HFFc6 (cell line): ENCODE data around the gene GSK3B. TPM values are rescaled to one million over a fixed set of nuclear protein-coding genes. Genes with fewer than 3 reads are reported as not detected.

Source experiments
- DNase-seq: peaks from one replicate; pipeline ENCODE4 v3.0.0-alpha.2; 2018
- H3K27ac Mint-ChIP-seq: 2 replicates; pipeline ENCODE4 v1.8.0; 2020; ENCODE audit warnings: mild to moderate bottlenecking, mixed read lengths
- H3K27me3 Mint-ChIP-seq: 2 replicates; pipeline ENCODE4 v1.8.0; 2021; ENCODE audit warnings: mild to moderate bottlenecking, moderate library complexity, mixed read lengths; ENCODE audit not compliant: insufficient read depth
- H3K36me3 Mint-ChIP-seq: 2 replicates; pipeline ENCODE4 v1.8.0; 2021; ENCODE audit warnings: low read depth, mixed read lengths
- H3K4me1 Mint-ChIP-seq: 2 replicates; pipeline ENCODE4 v1.8.0; 2020; ENCODE audit warnings: low read depth, mixed read lengths
- H3K4me3 Mint-ChIP-seq: 2 replicates; pipeline ENCODE4 v1.8.0; 2020; ENCODE audit warnings: mild to moderate bottlenecking, moderate library complexity, mixed read lengths
- H3K9me3 Mint-ChIP-seq: 2 replicates; pipeline ENCODE4 v1.8.0; 2020; ENCODE audit warnings: mild to moderate bottlenecking, mixed read lengths
- CTCF ChIP-seq: fragments of 200-600 bp; sonication (generic); IDR thresholded peaks from 2 replicates; pipeline ENCODE4 v1.5.0; 2021; ENCODE audit warnings: antibody characterized with exemption, mild to moderate bottlenecking
- total RNA-seq, 6 experiments: library from RNA; stranded (reverse); fragmentation: NEBNext Ultra II Directional; extraction: Animal tissue kit (Norgen Biotek cat#: 25700); gene quantifications; 2 replicates in 1 of 6; 3 replicates in 5 of 6; pipeline ENCODE4 v1.2.3, GENCODE V29; 2021

GSK3B gene
- total RNA-seq, 6 experiments from 2014 or later = 42.9 to 52.8 (median 49.6) TPM

GRCh38 chr3:119778811-119779210 is 315.4 kb downstream of the GSK3B start:
- peaks cover 4% of the 10 kb centered on the region; the same call in 1 of the 2 replicates for H3K27me3 Mint-ChIP-seq
- TF ChIP-seq CTCF = no peak
- H3K27ac Mint-ChIP-seq = no peak overlapping the region
- no peaks in the 10 kb centered on the region for H3K4me1 Mint-ChIP-seq
- no peak overlapping the region for H3K4me3 Mint-ChIP-seq
- no peak for DNase-seq
- H3K36me3 Mint-ChIP-seq = peaks cover 7% of the 10 kb centered on the region
- peaks cover 11% of the 10 kb centered on the region for H3K9me3 Mint-ChIP-seq

- peaks cover 7% of the 10 kb centered on the region for H3K36me3 Mint-ChIP-seq
- H3K27me3 Mint-ChIP-seq = peaks cover 8% of the 10 kb centered on the region; the same call in 1 of the 2 replicates
- H3K9me3 Mint-ChIP-seq = peaks cover 11% of the 10 kb centered on the region
- H3K27ac Mint-ChIP-seq = no peak overlapping the region
- H3K4me1 Mint-ChIP-seq = no peaks in the 10 kb centered on the region
- H3K4me3 Mint-ChIP-seq = no peak overlapping the region
- TF ChIP-seq CTCF = no peak
- DNase-seq = no peak
These were observed 316.1 kb downstream of the GSK3B start for GRCh38 chr3:119778176-119778575.

GRCh38 chr3:119776304-119776703 is 317.9 kb downstream of the GSK3B start:
- peaks cover 14% of the 10 kb centered on the region; the same call in 1 of the 2 replicates for H3K27me3 Mint-ChIP-seq
- DNase-seq = no peak
- no peak overlapping the region for H3K4me3 Mint-ChIP-seq
- H3K9me3 Mint-ChIP-seq = peaks cover 11% of the 10 kb centered on the region
- H3K27ac Mint-ChIP-seq = no peak overlapping the region
- no peaks in the 10 kb centered on the region for H3K4me1 Mint-ChIP-seq
- no peak for TF ChIP-seq CTCF
- H3K36me3 Mint-ChIP-seq = peaks cover 7% of the 10 kb centered on the region

- no peak for TF ChIP-seq CTCF
- Mint-ChIP-seq H3K36me3 (peaks cover 7% of the 10 kb centered on the region), H3K9me3 (peaks cover 11% of the 10 kb centered on the region), H3K4me1 (no peaks in the 10 kb centered on the region), H3K27me3 (peaks cover 15% of the 10 kb centered on the region; the same call in 1 of the 2 replicates), H3K4me3 (no peak overlapping the region), H3K27ac (no peak overlapping the region)
- DNase-seq = no peak
These were observed 319.8 kb downstream of the GSK3B start for GRCh38 chr3:119774444-119774843.

Other genes starting within 250 kb of the GSK3B start
- gene GPR156, start 190.8 kb upstream of the GSK3B start, total RNA-seq = under 1 TPM; 0.14 to 0.29 (median 0.21) TPM